HepG2 (cell line): ENCODE results near the gene WNT3A.

ENCODE experiments used
- CTCF ChIP-seq: sonication (generic); formaldehyde crosslinking; IDR thresholded peaks from 2 replicates; pipeline ENCODE4 v1.5.0; 2020; ENCODE audit warnings: mild to moderate bottlenecking, missing genetic modification reagents, moderate library complexity
- DR1 ChIP-seq: sonication (generic); formaldehyde crosslinking; IDR thresholded peaks from 2 replicates; pipeline ENCODE4 v1.8.0; 2021; ENCODE audit warnings: mild to moderate bottlenecking, missing genetic modification reagents, inconsistent platforms
- POLR2A ChIP-seq, 2 experiments: IDR thresholded peaks; 2 replicates each; pipeline ENCODE4 v1.6.1; 2011; ENCODE audit warnings: low read depth in 2 of 2, low read length in 2 of 2, mild to moderate bottlenecking in 1 of 2, moderate library complexity in 1 of 2; ENCODE audit not compliant: insufficient read depth in 1 of 2
- SUZ12 ChIP-seq: fragments of 150-350 bp; IDR thresholded peaks from 2 replicates; pipeline ENCODE4 v1.6.1; 2014; ENCODE audit warnings: low read depth, low read length
- ZIK1 ChIP-seq: sonication (generic); formaldehyde crosslinking; IDR thresholded peaks from 2 replicates; pipeline ENCODE4 v1.5.0; 2020; ENCODE audit warnings: mild to moderate bottlenecking, low read depth, missing genetic modification reagents, borderline replicate concordance
- ZNF619 ChIP-seq: sonication (generic); formaldehyde crosslinking; IDR thresholded peaks from 2 replicates; pipeline ENCODE4 v1.4.0; 2020; ENCODE audit warnings: mild to moderate bottlenecking, missing genetic modification reagents

- TF ChIP-seq CTCF (CRISPR knock-in tag) (no peak), ZNF619 (CRISPR knock-in tag) (no peak), POLR2A (IDR thresholded peaks at IDR 0.05; ENCODE audit: insufficient read depth in 1 of 2, low read depth in 2 of 2, low read length in 2 of 2) (no peak), SUZ12 (no peak), ZIK1 (CRISPR knock-in tag) (no peak), DR1 (CRISPR knock-in tag) (no peak)
These were observed 25.2 kb downstream of the WNT3A start for GRCh38 chr1:228032041-228032440.
